ENCODE measurements around the gene NRP1.

DNA sequence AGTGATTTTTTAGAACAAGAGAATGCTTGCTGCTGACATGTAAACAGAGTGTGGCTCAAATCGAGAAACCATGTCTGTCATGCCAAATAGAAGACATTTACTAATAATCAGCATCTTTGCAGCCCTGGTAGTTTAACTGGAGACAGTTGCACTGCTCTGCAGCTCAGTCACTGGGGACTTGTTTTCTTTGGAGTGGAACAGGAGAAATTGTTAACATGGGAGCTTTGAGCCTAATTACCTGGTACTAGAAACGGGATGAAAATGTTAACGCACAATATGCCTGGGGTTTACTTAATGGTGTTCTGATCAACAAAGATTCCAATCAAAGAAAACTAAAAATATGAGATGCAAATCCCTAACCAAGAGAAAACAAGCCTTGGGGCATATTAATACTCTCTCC lies 153.5 kb downstream of the NRP1 start:
- TF ChIP-seq TAF1 (IDR thresholded peaks at IDR 0.05; ENCODE audit: low read depth) (no peak), MAX (IDR thresholded peaks at IDR 0.05) (no peak), EP300 (IDR thresholded peaks at IDR 0.05; ENCODE audit: borderline replicate concordance) (no peak), ZBTB7A (IDR thresholded peaks at IDR 0.05; ENCODE audit: low read depth) (no peak), EGR1 (IDR thresholded peaks at IDR 0.05) (no peak), RAD21 (IDR thresholded peaks at IDR 0.05; ENCODE audit: low read depth) (no peak), CEBPB (IDR thresholded peaks at IDR 0.05) (no peak), FOXM1 (IDR thresholded peaks at IDR 0.05; ENCODE audit: borderline replicate concordance, low read depth) (no peak)
- TF ChIP-seq, protein P1, sequence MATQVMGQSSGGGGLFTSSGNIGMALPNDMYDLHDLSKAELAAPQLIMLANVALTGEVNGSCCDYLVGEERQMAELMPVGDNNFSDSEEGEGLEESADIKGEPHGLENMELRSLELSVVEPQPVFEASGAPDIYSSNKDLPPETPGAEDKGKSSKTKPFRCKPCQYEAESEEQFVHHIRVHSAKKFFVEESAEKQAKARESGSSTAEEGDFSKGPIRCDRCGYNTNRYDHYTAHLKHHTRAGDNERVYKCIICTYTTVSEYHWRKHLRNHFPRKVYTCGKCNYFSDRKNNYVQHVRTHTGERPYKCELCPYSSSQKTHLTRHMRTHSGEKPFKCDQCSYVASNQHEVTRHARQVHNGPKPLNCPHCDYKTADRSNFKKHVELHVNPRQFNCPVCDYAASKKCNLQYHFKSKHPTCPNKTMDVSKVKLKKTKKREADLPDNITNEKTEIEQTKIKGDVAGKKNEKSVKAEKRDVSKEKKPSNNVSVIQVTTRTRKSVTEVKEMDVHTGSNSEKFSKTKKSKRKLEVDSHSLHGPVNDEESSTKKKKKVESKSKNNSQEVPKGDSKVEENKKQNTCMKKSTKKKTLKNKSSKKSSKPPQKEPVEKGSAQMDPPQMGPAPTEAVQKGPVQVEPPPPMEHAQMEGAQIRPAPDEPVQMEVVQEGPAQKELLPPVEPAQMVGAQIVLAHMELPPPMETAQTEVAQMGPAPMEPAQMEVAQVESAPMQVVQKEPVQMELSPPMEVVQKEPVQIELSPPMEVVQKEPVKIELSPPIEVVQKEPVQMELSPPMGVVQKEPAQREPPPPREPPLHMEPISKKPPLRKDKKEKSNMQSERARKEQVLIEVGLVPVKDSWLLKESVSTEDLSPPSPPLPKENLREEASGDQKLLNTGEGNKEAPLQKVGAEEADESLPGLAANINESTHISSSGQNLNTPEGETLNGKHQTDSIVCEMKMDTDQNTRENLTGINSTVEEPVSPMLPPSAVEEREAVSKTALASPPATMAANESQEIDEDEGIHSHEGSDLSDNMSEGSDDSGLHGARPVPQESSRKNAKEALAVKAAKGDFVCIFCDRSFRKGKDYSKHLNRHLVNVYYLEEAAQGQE (IDR thresholded peaks at IDR 0.05; ENCODE audit: low read depth): no peak
